Kidney (tissue), 14 donors: ENCODE data around the gene MTTP. TPM values are rescaled to one million over a fixed set of nuclear protein-coding genes. Genes with fewer than 3 reads are reported as not detected.

ENCODE experiments used
- DNase-seq, 5 donors: peaks; one replicate each; pipeline ENCODE4 v3.0.0-alpha.2; 2013 to 2020
- FAIRE-seq: peaks from 2 replicates; lab custom pipeline; 2012; peaks lifted over from hg19 to GRCh38; lab: Jason Lieb, UNC
- H3K27ac ChIP-seq, 2 donors: one replicate each; pipeline ENCODE4 v1.7.0; 2013; ENCODE audit warnings: low read depth in 2 of 2, low read length in 2 of 2, inconsistent platforms in 1 of 2
- H3K27me3 ChIP-seq: one replicate; pipeline ENCODE4 v1.7.1; 2013; ENCODE audit warnings: low read length, inconsistent platforms; ENCODE audit not compliant: control insufficient read depth, insufficient read depth
- H3K36me3 ChIP-seq, 3 donors: one replicate each; pipeline versions ENCODE4 v1.7.0 to v1.7.1; 2013; ENCODE audit warnings: low read length in 3 of 3, control low read depth in 1 of 3, inconsistent platforms in 1 of 3; ENCODE audit not compliant: insufficient read depth in 3 of 3, control insufficient read depth in 2 of 3
- H3K4me1 ChIP-seq, 3 donors: one replicate each; pipeline versions ENCODE4 v1.7.0 to v1.7.1; 2013; ENCODE audit warnings: low read length in 3 of 3, inconsistent platforms in 1 of 3, low read depth in 1 of 3; ENCODE audit not compliant: control insufficient read depth in 2 of 3, insufficient read depth in 2 of 3
- H3K4me3 ChIP-seq, 3 donors: one replicate each; pipeline versions ENCODE4 v1.7.0 to v1.8.1; 2013; ENCODE audit warnings: low read length in 3 of 3, control low read depth in 1 of 3, inconsistent platforms in 1 of 3
- H3K9ac ChIP-seq, 3 donors: one replicate each; pipeline versions ENCODE4 v1.7.0 to v1.7.1; 2013; ENCODE audit warnings: low read length in 3 of 3, control low read depth in 1 of 3, inconsistent platforms in 1 of 3
- H3K9me3 ChIP-seq, 3 donors: one replicate each; pipeline versions ENCODE4 v1.7.0 to v1.7.1; 2013; ENCODE audit warnings: low read length in 3 of 3, control low read depth in 1 of 3, inconsistent platforms in 1 of 3; ENCODE audit not compliant: control insufficient read depth in 2 of 3, insufficient read depth in 1 of 3
- intact Hi-C: fragments of 100-400 bp; cut with DNase I; formaldehyde crosslinking; loops from one replicate; pipeline ENCODE4 v1.11.1; 2022
- polyA plus RNA-seq: library from polyadenylated mRNA; stranded (reverse); fragments of 350-450 nt; fragmentation: Illumina TruSeq; extraction: RNeasy Lipid Tissue Mini Kit (QIAGEN cat#74804); gene quantifications from one replicate; pipeline ENCODE4 v1.2.3, GENCODE V29; 2014; ENCODE audit warnings: low read depth, low replicate concordance; ENCODE audit not compliant: insufficient read depth
- total RNA-seq: library from RNA; stranded (reverse); fragmentation: NEBNext Ultra II Directional; extraction: Animal tissue kit (Norgen Biotek cat#: 25700); gene quantifications from one replicate; pipeline ENCODE4 v1.2.1, GENCODE V29; 2021
- TF ChIP-seq, protein P1 (sequence below): IDR thresholded peaks from 3 replicates; pipeline ENCODE4 v1.5.1; 2012; ENCODE audit warnings: mild to moderate bottlenecking, moderate library complexity, borderline replicate concordance; ENCODE audit not compliant: insufficient read depth; ENCODE audit errors: extremely low read depth
- donor health status: control.
- donor health status: control.
- donor health status: control.
- donor health status: control.
- donor health status: control.
- donor health status: DM: yes; HTN: yes; CAD: no.
- donor health status: Normal renal cell carcinoma (clear cell type).

The MTTP gene
- total and polyA plus RNA-seq, 2 donors from 2014 or later = 0.19 to 5.8 TPM

- TF ChIP-seq, protein P1, sequence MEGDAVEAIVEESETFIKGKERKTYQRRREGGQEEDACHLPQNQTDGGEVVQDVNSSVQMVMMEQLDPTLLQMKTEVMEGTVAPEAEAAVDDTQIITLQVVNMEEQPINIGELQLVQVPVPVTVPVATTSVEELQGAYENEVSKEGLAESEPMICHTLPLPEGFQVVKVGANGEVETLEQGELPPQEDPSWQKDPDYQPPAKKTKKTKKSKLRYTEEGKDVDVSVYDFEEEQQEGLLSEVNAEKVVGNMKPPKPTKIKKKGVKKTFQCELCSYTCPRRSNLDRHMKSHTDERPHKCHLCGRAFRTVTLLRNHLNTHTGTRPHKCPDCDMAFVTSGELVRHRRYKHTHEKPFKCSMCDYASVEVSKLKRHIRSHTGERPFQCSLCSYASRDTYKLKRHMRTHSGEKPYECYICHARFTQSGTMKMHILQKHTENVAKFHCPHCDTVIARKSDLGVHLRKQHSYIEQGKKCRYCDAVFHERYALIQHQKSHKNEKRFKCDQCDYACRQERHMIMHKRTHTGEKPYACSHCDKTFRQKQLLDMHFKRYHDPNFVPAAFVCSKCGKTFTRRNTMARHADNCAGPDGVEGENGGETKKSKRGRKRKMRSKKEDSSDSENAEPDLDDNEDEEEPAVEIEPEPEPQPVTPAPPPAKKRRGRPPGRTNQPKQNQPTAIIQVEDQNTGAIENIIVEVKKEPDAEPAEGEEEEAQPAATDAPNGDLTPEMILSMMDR = no peak
- no peaks in the 10 kb centered on the region for H3K27me3 ChIP-seq
- H3K27ac ChIP-seq = no peak overlapping the region
- no peak overlapping the region for H3K9ac ChIP-seq
- H3K4me3 ChIP-seq = no peak overlapping the region
- no peaks in the 10 kb centered on the region for H3K4me1 ChIP-seq
- FAIRE-seq = no peak
- no peaks in the 10 kb centered on the region for H3K36me3 ChIP-seq
- DNase-seq = no peak
- no peaks in the 10 kb centered on the region for H3K9me3 ChIP-seq
- intact Hi-C loops = no loop called here
Measured at GRCh38 chr4:99608417-99608816, 33.8 kb downstream of the MTTP start.

DNA sequence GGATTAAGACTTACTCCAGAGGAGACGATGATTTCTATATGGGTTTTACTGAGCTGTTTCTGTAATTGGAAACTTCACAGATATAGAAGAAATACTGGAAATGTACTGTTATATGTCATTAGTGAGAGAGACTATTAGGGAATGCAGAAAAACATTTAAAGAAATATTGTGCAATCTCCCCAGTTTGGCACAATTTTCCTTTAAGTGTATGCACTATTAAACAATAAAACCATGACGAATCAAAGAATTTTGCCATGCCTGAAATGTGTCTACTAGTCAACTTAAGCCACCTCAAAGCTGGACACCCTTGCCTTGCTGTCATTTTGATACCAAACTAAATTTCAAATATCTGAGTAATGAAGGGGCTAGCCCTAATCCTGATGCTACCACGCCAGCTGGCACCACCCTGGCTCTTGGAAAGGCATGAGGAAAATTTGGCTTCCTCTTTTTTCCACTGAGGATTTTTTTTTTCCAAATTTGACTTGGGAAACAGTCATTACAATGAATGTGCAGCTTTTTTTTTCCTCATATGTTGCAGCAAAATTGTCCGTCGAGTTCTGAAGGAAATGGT is 36.1 kb downstream of the MTTP start:
- TF ChIP-seq, protein P1 = no peak
- no peaks in the 10 kb centered on the region for H3K36me3 ChIP-seq
- H3K4me1 ChIP-seq = no peaks in the 10 kb centered on the region
- H3K9me3 ChIP-seq = no peaks in the 10 kb centered on the region
- no peak overlapping the region for H3K4me3 ChIP-seq
- H3K9ac ChIP-seq = no peak overlapping the region
- intact Hi-C loops = no loop called here
- no peak for FAIRE-seq
- H3K27ac ChIP-seq = no peak overlapping the region
- no peaks in the 10 kb centered on the region for H3K27me3 ChIP-seq
- no peak for DNase-seq

DNA sequence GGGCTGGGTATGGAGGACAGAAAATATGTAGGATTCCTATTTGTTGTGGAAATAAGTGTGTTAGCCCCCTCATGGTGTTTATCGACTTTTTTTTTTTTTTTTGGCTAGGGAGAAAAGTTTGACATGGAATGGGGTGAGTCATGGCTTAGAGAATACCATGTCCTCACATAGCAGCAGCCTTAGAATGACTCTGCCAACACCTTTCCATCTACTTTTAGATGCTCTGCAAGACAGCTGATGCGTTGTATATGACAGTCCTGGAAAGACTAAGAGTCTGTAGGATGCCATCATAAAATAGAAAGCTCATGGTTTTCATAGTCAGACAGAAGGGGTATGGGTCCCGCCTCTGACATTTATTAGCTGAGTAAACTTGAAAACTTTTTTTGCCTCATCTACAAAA is 37.7 kb downstream of the MTTP start:
- no peaks in the 10 kb centered on the region for H3K4me1 ChIP-seq
- intact Hi-C loops = no loop called here
- no peaks in the 10 kb centered on the region for H3K9me3 ChIP-seq
- H3K27ac ChIP-seq = no peak overlapping the region
- H3K36me3 ChIP-seq = no peaks in the 10 kb centered on the region
- no peak for DNase-seq
- H3K27me3 ChIP-seq = no peaks in the 10 kb centered on the region
- FAIRE-seq = no peak
- H3K9ac ChIP-seq = no peak overlapping the region
- no peak overlapping the region for H3K4me3 ChIP-seq
- TF ChIP-seq, protein P1 = no peak

GRCh38 chr4:99612704-99613103 is 38.1 kb downstream of the MTTP start:
- DNase-seq = no peak
- Histone ChIP-seq H3K36me3 (no peaks in the 10 kb centered on the region), H3K27ac (no peak overlapping the region), H3K9me3 (no peaks in the 10 kb centered on the region), H3K4me1 (no peaks in the 10 kb centered on the region), H3K27me3 (no peaks in the 10 kb centered on the region), H3K4me3 (no peak overlapping the region), H3K9ac (no peak overlapping the region)
- FAIRE-seq = no peak
- intact Hi-C loops = no loop called here
- TF ChIP-seq, protein P1 = no peak
